Muscle of back (tissue), 11 donors: ENCODE data around the gene GP9. TPM values are rescaled to one million over a fixed set of nuclear protein-coding genes. Genes with fewer than 3 reads are reported as not detected.
"Not testable (repeated sequence)": the region's sequence is repeated elsewhere in the genome, so short reads cannot be mapped to it uniquely, and the experiment has no call there.

Experiments
- DNase-seq, 3 donors: peaks; one replicate each; pipeline versions ENCODE4 v3.0.0 to v3.0.0-alpha.2; 2013
- polyA plus RNA-seq, 10 donors: library from polyadenylated mRNA; unstranded; fragments of 120-200 nt; gene quantifications; one replicate each; pipeline ENCODE4 v1.2.1, GENCODE V29; 2013; ENCODE audit not compliant: insufficient read length in 10 of 10

The GP9 gene
- polyA plus RNA-seq, 10 donors, result 0.24 to 0.59 (median 0.36) TPM; not detected in 3

GRCh38 chr3:129050556-129051295 is 9.9 kb upstream of the GP9 start:
- no peak for DNase-seq

GRCh38 chr3:129051871-129052340 is 8.7 kb upstream of the GP9 start:
- no peak for DNase-seq

- peak in 2 of 3 donors; percentile 37 to 53 for DNase-seq
Observed at GRCh38 chr3:129052675-129053074, 7.9 kb upstream of the GP9 start.

- no peak for DNase-seq
Observed at GRCh38 chr3:129054605-129055104, 5.9 kb upstream of the GP9 start.

GRCh38 chr3:129056451-129057173 is 4.0 kb upstream of the GP9 start:
- DNase-seq, result no peak

- DNase-seq, result no peak
Observed at GRCh38 chr3:129057249-129057648, 3.3 kb upstream of the GP9 start.

GRCh38 chr3:129058441-129059200 is 2.0 kb upstream of the GP9 start:
- DNase-seq, result no peak

GRCh38 chr3:129059311-129059958 is 1.1 kb upstream of the GP9 start:
- no peak for DNase-seq

- DNase-seq, result no peak
Observed at GRCh38 chr3:129061023-129061887, 676 bp downstream of the GP9 start.

GRCh38 chr3:129061888-129062834 is 1.6 kb downstream of the GP9 start:
- no peak for DNase-seq

GRCh38 chr3:129063091-129063640 is 2.6 kb downstream of the GP9 start:
- DNase-seq, result no peak

GRCh38 chr3:129063841-129064482 is 3.4 kb downstream of the GP9 start:
- no peak for DNase-seq

GRCh38 chr3:129065016-129065719 is 4.6 kb downstream of the GP9 start:
- no peak for DNase-seq

GRCh38 chr3:129065720-129066073 is 5.1 kb downstream of the GP9 start:
- no peak for DNase-seq

- not testable (repeated sequence) for DNase-seq
Observed at GRCh38 chr3:129067719-129068118, 7.1 kb downstream of the GP9 start.

GRCh38 chr3:129068291-129068886 is 7.8 kb downstream of the GP9 start:
- peak in 2 of 3 donors; percentile 34 to 55 for DNase-seq

- DNase-seq, result not testable (repeated sequence)
Observed at GRCh38 chr3:129069313-129070085, 8.9 kb downstream of the GP9 start.
